Effector memory CD8-positive, alpha-beta T cell (primary cell): Measurements from ENCODE around the gene KRTAP9-4.
"Not testable (repeated sequence)": the region's sequence is repeated elsewhere in the genome, so short reads cannot be mapped to it uniquely, and the experiment has no call there.

Experiments used
- ATAC-seq: fragments of 150-1000 bp; cut with Tn5 transposase; replicated peaks from 2 replicates; pipeline ENCODE4 v1.10.0; 2021; ENCODE audit warnings: mild to moderate bottlenecking, moderate library complexity
- DNase-seq, 3 experiments: peaks; one replicate each; pipeline ENCODE4 v3.0.0; 2021
- H3K27ac Mint-ChIP-seq, 2 donors: one replicate each; pipeline ENCODE4 v1.8.0; 2022; ENCODE audit warnings: mild to moderate bottlenecking in 2 of 2, mixed read lengths in 2 of 2, moderate library complexity in 2 of 2
- H3K27me3 Mint-ChIP-seq, 2 donors: one replicate each; pipeline ENCODE4 v1.8.0; 2022; ENCODE audit warnings: mixed read lengths in 2 of 2
- H3K36me3 Mint-ChIP-seq: one replicate; pipeline ENCODE4 v1.8.0; 2022; ENCODE audit warnings: mild to moderate bottlenecking, moderate library complexity, mixed read lengths; ENCODE audit not compliant: insufficient read depth
- H3K4me1 Mint-ChIP-seq, 2 donors: one replicate each; pipeline ENCODE4 v1.8.0; 2022; ENCODE audit warnings: low read depth in 2 of 2, mixed read lengths in 2 of 2
- H3K4me3 Mint-ChIP-seq, 2 donors: one replicate each; pipeline ENCODE4 v1.8.0; 2022; ENCODE audit warnings: mild to moderate bottlenecking in 2 of 2, mixed read lengths in 2 of 2, moderate library complexity in 2 of 2
- H3K9me3 Mint-ChIP-seq, 2 donors: one replicate each; pipeline ENCODE4 v1.8.0; 2022; ENCODE audit warnings: mixed read lengths in 2 of 2

KRTAP9-4 gene

DNA sequence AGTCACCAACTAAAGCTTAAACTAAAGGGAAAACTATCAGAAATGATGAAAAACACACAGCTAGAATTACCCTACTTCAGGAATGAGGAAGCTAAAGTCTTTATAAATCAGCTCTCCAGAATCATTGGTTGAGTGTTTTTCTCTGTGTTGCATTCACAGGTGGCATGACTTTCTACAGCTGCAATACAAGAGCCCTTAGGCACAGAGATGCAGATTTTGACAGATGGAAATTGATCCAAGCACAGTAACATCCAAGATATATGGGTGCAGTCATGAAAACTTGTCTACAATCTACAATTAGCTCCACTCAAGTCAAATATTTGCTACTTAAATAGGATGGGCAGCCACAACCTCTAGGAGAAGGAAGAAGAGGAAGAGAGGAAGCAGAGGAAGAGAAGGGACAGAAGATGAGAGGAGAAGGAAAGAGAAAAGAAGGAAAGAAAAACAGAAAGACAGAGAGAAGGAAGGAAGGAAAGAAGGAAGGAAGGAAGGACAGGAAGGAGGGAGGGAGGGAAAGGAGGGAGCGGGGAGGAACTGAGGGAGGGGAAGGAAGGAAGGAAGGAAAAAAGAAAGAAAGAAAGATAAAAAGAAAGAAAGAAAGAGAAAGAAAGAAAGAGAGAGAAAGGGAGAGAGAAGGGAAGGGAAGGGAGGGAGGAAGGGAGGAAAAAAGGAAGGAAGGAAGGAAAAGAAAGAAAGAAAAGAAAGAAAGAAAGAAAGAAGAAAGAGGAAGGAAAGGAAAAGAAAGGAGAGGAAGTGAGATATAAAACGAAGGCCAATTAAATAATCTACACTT is 2.3 kb upstream of the KRTAP9-4 start:
- H3K36me3 Mint-ChIP-seq, H3K9me3 Mint-ChIP-seq, H3K4me3 Mint-ChIP-seq, H3K4me1 Mint-ChIP-seq, ATAC-seq, DNase-seq: not testable (repeated sequence)
- Mint-ChIP-seq H3K27ac (peak overlapping the region in 1 of 2 donors; percentile 82), H3K27me3 (peaks cover 17 to 31% of the 10 kb centered on the region in 2 donors)

DNA sequence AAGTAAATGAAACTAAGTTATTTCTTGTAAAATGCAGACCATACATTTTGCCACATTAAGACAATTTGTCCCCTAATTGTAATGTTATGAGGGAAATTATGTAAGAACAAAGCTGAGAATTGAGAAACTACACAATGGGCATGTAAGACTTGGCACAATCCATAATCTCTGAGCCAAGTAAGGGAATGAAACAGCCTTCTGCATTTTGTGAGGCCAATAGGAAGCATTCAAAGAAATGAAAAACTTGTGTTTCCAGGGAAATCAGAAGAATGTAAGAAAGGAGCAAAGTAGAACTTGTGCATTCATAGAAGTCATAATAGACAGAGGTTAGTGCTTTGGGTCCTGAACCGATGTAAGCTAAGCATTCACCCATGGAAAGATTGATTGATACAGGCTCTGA is 1.8 kb downstream of the KRTAP9-4 start:
- ATAC-seq (no peak), DNase-seq (no peak)
- Mint-ChIP-seq H3K4me3 (no peak overlapping the region), H3K27ac (no peak overlapping the region), H3K27me3 (peaks cover 28 to 32% of the 10 kb centered on the region in 2 donors), H3K36me3 (no peaks in the 10 kb centered on the region), H3K4me1 (peaks cover 0 to 2% of the 10 kb centered on the region in 2 donors), H3K9me3 (no peaks in the 10 kb centered on the region)

DNA sequence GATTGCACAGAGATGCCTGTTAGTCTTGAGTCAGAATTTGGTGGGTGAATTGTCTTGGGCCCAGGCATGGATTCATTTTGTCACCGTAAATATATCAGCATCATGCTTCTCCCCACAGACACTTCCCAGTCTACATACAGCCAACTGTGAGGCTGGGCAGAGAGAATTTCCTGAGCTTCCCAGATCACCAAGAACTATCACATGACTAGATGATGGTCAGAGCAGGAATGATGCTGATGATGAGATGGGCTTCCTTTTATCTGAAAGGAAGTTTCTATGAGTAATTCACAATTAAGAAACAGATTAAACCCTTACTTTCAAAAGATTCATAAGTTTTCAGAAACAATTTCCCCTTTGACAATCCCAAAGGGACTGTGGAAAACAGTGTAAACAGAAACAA is 5.4 kb downstream of the KRTAP9-4 start:
- no peak for ATAC-seq
- no peaks in the 10 kb centered on the region for H3K36me3 Mint-ChIP-seq
- no peak overlapping the region for H3K4me3 Mint-ChIP-seq
- peaks cover 59 to 62% of the 10 kb centered on the region in 2 donors for H3K27me3 Mint-ChIP-seq
- DNase-seq: no peak
- H3K27ac Mint-ChIP-seq: no peak overlapping the region
- peaks cover 0 to under 1% of the 10 kb centered on the region in 2 donors for H3K4me1 Mint-ChIP-seq
- no peaks in the 10 kb centered on the region for H3K9me3 Mint-ChIP-seq

DNA sequence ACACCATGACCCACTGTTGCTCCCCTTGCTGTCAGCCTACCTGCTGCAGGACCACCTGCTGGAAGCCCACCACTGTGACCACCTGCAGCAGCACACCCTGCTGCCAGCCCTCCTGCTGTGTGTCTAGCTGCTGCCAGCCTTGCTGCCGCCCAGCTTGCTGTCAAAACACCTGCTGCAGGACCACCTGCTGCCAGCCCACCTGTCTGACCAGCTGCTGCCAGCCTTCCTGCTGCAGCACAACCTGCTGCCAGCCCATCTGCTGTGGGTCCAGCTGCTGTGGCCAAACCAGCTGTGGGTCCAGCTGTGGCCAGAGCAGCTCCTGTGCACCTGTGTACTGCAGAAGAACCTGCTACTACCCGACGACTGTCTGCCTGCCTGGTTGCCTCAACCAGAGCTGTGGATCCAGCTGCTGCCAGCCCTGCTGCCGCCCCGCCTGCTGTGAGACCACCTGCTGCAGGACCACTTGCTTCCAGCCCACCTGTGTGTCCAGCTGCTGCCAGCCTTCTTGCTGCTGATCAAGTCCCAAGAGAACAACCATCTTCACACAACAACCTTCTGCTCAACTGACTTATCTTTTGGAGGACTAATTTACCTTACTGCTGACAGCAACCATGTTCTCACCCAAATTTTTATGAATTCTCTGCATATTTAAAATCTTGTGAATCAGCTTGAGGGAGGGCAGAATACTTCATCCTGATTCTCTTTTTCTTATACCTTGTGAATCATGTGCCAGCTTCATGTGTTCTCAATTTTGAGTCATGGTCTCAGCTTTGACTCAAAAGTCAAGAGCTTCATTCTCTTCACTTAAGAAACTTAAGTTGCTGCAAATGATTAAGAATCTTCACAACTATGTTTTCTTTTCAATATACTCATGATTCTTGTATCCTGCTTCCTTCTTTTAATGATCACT is 6.1 kb downstream of the KRTAP9-4 start, which contains the start of gene KRTAP9-9:
KRTAP9-9 (plus strand) TSS at position 4 of the 910 bp plus-strand sequence.
- H3K27ac Mint-ChIP-seq, H3K4me3 Mint-ChIP-seq, ATAC-seq, H3K36me3 Mint-ChIP-seq, H3K4me1 Mint-ChIP-seq, DNase-seq, H3K9me3 Mint-ChIP-seq: not testable (repeated sequence)
- peaks cover 59 to 62% of the 10 kb centered on the region in 2 donors for H3K27me3 Mint-ChIP-seq

DNA sequence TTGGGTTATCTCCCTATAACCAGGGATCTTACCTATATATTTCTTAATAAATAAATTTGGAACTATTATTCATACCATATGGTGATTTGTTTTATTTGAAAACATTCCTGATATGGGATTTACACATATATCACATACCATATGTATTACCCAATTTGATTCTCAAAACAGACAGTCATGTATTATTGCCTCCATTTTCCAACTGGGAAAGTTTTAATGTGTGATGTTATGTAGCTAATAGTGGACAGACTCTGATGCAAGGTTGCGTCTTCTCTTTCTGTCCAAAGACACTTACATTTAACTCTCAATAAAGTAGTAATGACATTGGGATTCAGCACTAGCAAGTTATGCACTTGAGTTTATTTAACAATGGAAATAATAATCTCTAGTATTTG is 6.8 kb downstream of the KRTAP9-4 start:
- Mint-ChIP-seq H3K27ac (no peak overlapping the region), H3K4me3 (no peak overlapping the region), H3K36me3 (no peaks in the 10 kb centered on the region), H3K9me3 (no peaks in the 10 kb centered on the region), H3K4me1 (peaks cover 0 to 1% of the 10 kb centered on the region in 2 donors), H3K27me3 (peaks cover 63 to 67% of the 10 kb centered on the region in 2 donors)
- DNase-seq (no peak), ATAC-seq (no peak)

DNA sequence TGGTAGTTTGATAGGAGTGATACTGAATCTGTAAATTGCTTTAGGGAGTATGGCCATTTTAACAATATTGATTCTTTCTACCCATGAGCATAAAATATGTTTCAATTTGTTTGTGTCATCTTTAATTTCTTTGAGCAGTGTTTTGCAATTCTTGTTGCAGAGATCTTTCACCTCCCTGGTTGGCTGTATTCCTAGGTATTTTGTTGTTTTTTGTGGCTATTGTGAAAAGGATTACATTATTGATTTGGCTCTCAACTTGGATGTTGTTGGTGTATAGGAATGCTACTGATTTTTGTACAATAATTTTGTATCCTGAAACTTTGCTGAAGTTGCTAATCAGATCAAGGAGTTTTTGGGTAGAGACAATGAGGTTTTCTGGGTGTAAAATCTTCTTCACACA is 8.9 kb downstream of the KRTAP9-4 start:
- Mint-ChIP-seq H3K9me3 (no peaks in the 10 kb centered on the region), H3K36me3 (no peaks in the 10 kb centered on the region), H3K27me3 (peaks cover 66 to 68% of the 10 kb centered on the region in 2 donors), H3K4me1 (peaks cover 0 to 1% of the 10 kb centered on the region in 2 donors), H3K4me3 (no peak overlapping the region), H3K27ac (no peak overlapping the region)
- DNase-seq (no peak), ATAC-seq (no peak)

DNA sequence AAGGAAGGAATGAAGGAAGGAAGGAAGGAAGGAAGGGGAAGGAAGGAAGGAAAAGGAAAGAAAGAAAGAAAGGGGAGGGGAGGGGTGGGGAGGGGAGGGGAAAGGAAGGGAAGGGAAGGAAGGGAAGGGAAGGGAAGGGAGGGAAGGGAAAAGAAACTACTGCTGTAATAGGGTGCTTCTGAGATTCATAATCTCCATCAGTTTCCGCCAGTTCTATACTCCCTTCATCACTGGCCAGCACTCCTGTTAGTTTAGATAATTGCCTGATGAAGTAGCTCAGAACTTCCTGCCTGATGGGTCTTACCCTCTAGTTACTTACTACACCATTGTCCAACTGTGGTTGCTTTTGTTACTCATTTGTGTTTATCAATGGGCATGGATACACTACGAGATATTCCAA is 13.7 kb downstream of the KRTAP9-4 start:
- H3K27me3 Mint-ChIP-seq: peaks cover 42 to 67% of the 10 kb centered on the region in 2 donors

DNA sequence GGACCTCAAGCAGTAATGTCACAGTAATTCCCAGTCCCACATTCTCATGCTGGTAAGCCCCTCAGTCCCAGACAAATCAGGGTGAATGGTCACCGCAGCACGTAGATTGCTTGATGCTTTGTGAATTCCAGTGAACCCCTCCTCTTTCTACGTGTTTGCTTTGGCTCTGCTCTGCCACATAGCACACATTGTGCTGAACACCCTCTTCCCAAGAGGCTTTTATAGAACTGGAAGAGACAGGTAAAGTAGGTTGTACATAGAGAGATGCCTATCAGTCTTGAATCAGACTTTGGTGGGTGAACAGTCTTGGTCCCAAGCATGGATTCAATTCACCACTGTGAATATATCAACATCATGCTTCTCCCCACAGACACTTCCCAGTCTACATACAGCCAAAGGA is 15.1 kb downstream of the KRTAP9-4 start:
- Mint-ChIP-seq H3K4me1 (peaks cover 1 to 4% of the 10 kb centered on the region in 2 donors), H3K27ac (no peak overlapping the region), H3K27me3 (peaks cover 31 to 60% of the 10 kb centered on the region in 2 donors), H3K9me3 (no peaks in the 10 kb centered on the region), H3K4me3 (no peak overlapping the region), H3K36me3 (no peaks in the 10 kb centered on the region)
- ATAC-seq (no peak), DNase-seq (no peak)

More for the DNA sequence above, 13.7 kb downstream of the KRTAP9-4 start:
- Mint-ChIP-seq H3K9me3 (no peaks in the 10 kb centered on the region), H3K36me3 (no peaks in the 10 kb centered on the region), H3K27ac (no peak overlapping the region), H3K4me1 (peaks cover 1 to 4% of the 10 kb centered on the region in 2 donors), H3K4me3 (no peak overlapping the region)
- DNase-seq (no peak), ATAC-seq (no peak)

DNA sequence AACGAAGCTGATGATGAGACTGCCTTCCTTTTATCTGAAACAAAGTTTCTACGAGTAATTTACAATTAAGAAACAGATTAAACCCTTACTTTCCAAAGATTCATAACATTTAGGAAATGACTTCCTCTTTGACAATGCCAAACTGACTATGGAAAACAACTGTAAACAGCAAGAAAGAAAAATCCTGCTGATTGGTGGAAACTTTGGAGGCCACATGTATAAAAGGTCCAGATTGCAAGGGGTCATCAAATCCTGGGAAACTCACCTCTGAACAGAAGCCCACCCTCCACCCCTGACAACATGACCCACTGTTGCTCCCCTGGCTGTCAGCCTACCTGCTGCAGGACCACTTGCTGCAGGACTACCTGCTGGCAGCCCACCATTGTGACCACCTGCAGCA is 15.6 kb downstream of the KRTAP9-4 start, which contains the start of gene KRTAP9-6:
KRTAP9-6 (plus strand) TSS at position 301 of the 400 bp plus-strand sequence; CDS start at position 301, 0 bp downstream.
- ATAC-seq: no peak
- Mint-ChIP-seq H3K4me1 (peaks cover 1 to 4% of the 10 kb centered on the region in 2 donors), H3K27me3 (peaks cover 28 to 56% of the 10 kb centered on the region in 2 donors), H3K4me3 (no peak within 1 kb of the TSS), H3K9me3 (no peaks in the 10 kb centered on the region), H3K36me3 (no peaks in the 10 kb centered on the region), H3K27ac (peak within 1 kb of the TSS in 1 of 2 donors; percentile 76)
- DNase-seq: no peak

DNA sequence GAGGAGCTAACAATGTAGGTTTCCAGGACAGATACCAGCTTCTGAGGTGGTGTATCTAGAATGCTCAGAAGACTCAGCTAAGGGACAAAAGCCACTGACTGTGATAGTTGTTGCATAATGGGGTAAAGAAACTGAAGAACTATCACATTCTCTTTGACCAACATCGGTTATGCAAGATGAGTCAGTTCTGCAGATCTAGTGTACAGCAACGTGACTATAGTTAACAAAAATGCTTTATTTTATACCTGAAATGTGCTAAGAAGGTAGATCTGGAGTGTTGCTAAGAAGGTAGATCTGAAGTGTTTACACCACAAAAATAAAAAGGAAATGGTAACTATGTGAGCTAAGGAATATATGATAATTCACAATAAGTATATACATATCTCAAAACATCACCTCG is 18.2 kb downstream of the KRTAP9-4 start:
- no peaks in the 10 kb centered on the region for H3K9me3 Mint-ChIP-seq
- no peaks in the 10 kb centered on the region for H3K36me3 Mint-ChIP-seq
- ATAC-seq (no peak), DNase-seq (no peak)
- H3K27ac Mint-ChIP-seq: no peak overlapping the region
- H3K27me3 Mint-ChIP-seq: peaks cover 9 to 42% of the 10 kb centered on the region in 2 donors
- peaks cover 0 to 4% of the 10 kb centered on the region in 2 donors for H3K4me1 Mint-ChIP-seq
- H3K4me3 Mint-ChIP-seq: no peak overlapping the region

DNA sequence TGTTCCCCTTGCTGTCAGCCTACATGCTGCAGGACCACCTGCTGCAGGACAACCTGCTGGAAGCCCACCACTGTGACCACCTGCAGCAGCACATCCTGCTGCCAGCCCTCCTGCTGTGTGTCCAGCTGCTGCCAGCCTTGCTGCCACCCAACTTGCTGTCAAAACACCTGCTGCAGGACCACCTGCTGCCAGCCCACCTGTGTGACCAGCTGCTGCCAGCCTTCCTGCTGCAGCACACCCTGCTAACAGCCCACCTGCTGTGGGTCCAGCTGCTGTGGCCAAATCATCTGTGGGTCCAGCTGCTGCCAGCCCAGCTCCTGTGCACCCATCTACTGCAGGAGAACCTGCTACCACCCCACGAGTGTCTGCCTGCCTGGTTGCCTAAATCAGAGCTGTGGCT is 21.8 kb downstream of the KRTAP9-4 start:
- H3K36me3 Mint-ChIP-seq, ATAC-seq, H3K4me3 Mint-ChIP-seq, H3K4me1 Mint-ChIP-seq, DNase-seq, H3K9me3 Mint-ChIP-seq, H3K27ac Mint-ChIP-seq: not testable (repeated sequence)
- H3K27me3 Mint-ChIP-seq: peaks cover 8 to 39% of the 10 kb centered on the region in 2 donors

DNA sequence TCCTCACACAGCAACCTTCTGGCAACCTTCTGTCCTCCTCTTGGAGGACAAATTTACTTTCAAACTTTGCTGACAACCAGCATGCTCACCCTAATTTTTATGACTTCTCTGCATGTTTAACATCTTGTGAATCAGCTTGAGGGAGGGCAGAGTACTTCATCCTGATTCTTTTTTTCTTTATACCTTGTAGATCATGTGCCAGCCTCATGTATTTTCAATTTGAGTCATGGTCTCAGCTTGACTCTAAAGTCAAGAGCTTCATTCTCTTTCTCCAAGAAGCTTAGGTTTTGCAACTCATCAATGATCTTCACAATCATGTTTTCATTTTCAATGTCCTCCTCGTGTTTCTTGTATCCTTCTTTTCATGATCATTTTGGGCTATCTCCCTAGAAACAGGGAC is 22.4 kb downstream of the KRTAP9-4 start:
- H3K36me3 Mint-ChIP-seq: no peaks in the 10 kb centered on the region
- H3K9me3 Mint-ChIP-seq: no peaks in the 10 kb centered on the region
- ATAC-seq (no peak), DNase-seq (no peak)
- no peaks in the 10 kb centered on the region for H3K4me1 Mint-ChIP-seq
- H3K27ac Mint-ChIP-seq: no peak overlapping the region
- H3K4me3 Mint-ChIP-seq: no peak overlapping the region
- H3K27me3 Mint-ChIP-seq: peaks cover 14 to 43% of the 10 kb centered on the region in 2 donors

DNA sequence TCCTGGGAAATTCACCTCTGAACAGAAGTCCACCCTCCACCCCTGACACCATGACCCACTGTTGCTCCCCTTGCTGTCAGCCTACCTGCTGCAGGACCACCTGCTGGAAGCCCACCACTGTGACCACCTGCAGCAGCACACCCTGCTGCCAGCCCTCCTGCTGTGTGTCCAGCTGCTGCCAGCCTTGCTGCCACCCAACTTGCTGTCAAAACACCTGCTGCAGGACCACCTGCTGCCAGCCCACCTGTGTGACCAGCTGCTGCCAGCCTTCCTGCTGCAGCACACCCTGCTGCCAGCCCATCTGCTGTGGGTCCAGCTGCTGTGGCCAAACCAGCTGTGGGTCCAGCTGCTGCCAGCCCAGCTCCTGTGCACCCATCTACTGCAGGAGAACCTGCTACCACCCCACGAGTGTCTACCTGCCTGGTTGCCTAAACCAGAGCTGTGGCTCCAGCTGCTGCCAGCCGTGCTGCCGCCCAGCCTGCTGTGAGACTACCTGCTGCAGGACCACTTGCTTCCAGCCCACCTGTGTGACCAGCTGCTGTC is 26.2 kb downstream of the KRTAP9-4 start, which contains the start of gene KRTAP9-7:
KRTAP9-7 (plus strand) TSS at position 51 of the 543 bp plus-strand sequence; CDS start at position 51, 0 bp downstream.
- not testable (repeated sequence) for H3K4me3 Mint-ChIP-seq, ATAC-seq, H3K4me1 Mint-ChIP-seq, DNase-seq, H3K36me3 Mint-ChIP-seq, H3K27ac Mint-ChIP-seq, H3K9me3 Mint-ChIP-seq
- H3K27me3 Mint-ChIP-seq: peaks cover 18 to 43% of the 10 kb centered on the region in 2 donors
